HCT116 (cell line): ENCODE results near the gene HIGD1C. TPM values are rescaled to one million over a fixed set of nuclear protein-coding genes. Genes with fewer than 3 reads are reported as not detected.

Experiments
- ATAC-seq: fragments of 200-7000 bp; cut with Tn5 transposase; 2 replicates; pipeline ENCODE4 v1.9.1; 2020; ENCODE audit warnings: mild to moderate bottlenecking, moderate library complexity
- BruUV-seq: library from RNA; stranded (reverse); fragments of 400-500 nt; replicated peaks from 2 replicates; lab custom pipeline; 2021; lab: Mats Ljungman, UMichigan
- CTCF ChIA-PET: fragments of 300-600 bp; sonication (Branson Sonifier 250); formaldehyde crosslinking; loops from one replicate; lab custom pipeline; 2021; ENCODE audit warnings: antibody characterized with exemption; lab: Charles Lee
- POLR2A ChIA-PET: fragments of 300-600, 350-600 bp; sonication (Branson Sonifier 250); formaldehyde crosslinking; loops from one replicate; lab custom pipeline; 2021; ENCODE audit warnings: antibody characterized with exemption; lab: Charles Lee
- RAD21 ChIA-PET, 2 experiments: fragments of 300-600 bp; sonication (Branson Sonifier 250); formaldehyde crosslinking; loops; one replicate each; lab custom pipeline; 2023; ENCODE audit warnings: low total read pairs in 2 of 2; ENCODE audit not compliant: uncharacterized antibody in 2 of 2, unreplicated experiment in 2 of 2, low non-redundant PET in 1 of 2; lab: Charles Lee
- DNase-seq: peaks from one replicate; pipeline ENCODE4 v3.0.0-alpha.2; 2010; ENCODE audit warnings: low read depth, low spot score
- H2AFZ ChIP-seq: fragments of 200-600 bp; shearing (Covaris generic), sonication (generic); 2 replicates; pipeline ENCODE4 v1.6.1; 2017; ENCODE audit warnings: low read depth, mixed run types, mixed read lengths, antibody characterized with exemption, low read length; ENCODE audit not compliant: poor library complexity, severe bottlenecking
- H3K27ac ChIP-seq: 2 replicates; pipeline ENCODE4 v1.5.1; 2012; ENCODE audit warnings: low read depth, low read length
- H3K27me3 ChIP-seq: fragments of 200-600 bp; sonication (generic); 2 replicates; pipeline ENCODE4 v1.6.1; 2016; ENCODE audit warnings: mixed run types, low read length, mixed read lengths; ENCODE audit not compliant: insufficient read depth
- H3K36me3 ChIP-seq, 2 experiments: fragments of 200-500 bp in 1 of 2; fragments of 200-600 bp in 1 of 2; sonication (Bioruptor generic) in 1 of 2; sonication (generic) in 1 of 2; 2 replicates each; pipeline versions ENCODE4 v1.5.1 to v1.6.1; 2014 to 2016; ENCODE audit warnings: low read length in 2 of 2, inconsistent platforms in 1 of 2, mixed read lengths in 1 of 2, mixed run types in 1 of 2; ENCODE audit not compliant: insufficient read depth in 2 of 2, control insufficient read depth in 1 of 2
- H3K4me1 ChIP-seq, 2 experiments: fragments of 200-600 bp in 1 of 2; sonication (generic) in 1 of 2; 2 replicates each; pipeline versions ENCODE4 v1.5.1 to v1.6.1; 2012 to 2017; ENCODE audit warnings: low read length in 2 of 2, inconsistent platforms in 1 of 2, mild to moderate bottlenecking in 1 of 2, mixed read lengths in 1 of 2, mixed run types in 1 of 2, moderate library complexity in 1 of 2; ENCODE audit not compliant: insufficient read depth in 2 of 2, control insufficient read depth in 1 of 2
- H3K4me2 ChIP-seq: fragments of 200-600 bp; sonication (generic); 2 replicates; pipeline ENCODE4 v1.6.1; 2017; ENCODE audit warnings: mixed run types, low read length, mixed read lengths
- H3K4me3 ChIP-seq, 2 experiments: fragments of 200-600 bp in 1 of 2; sonication (generic) in 1 of 2; replicated peaks in 1 of 2; 2 replicates each; pipeline ENCODE4 v1.5.1; 2011 to 2016; ENCODE audit warnings: low read length in 2 of 2, control low read depth in 1 of 2, low read depth in 1 of 2, mild to moderate bottlenecking in 1 of 2, mixed read lengths in 1 of 2, mixed run types in 1 of 2
- H3K79me2 ChIP-seq: fragments of 200-600 bp; sonication (generic); 2 replicates; pipeline ENCODE4 v1.6.1; 2017; ENCODE audit warnings: mild to moderate bottlenecking, mixed run types, low read length, moderate library complexity, mixed read lengths; ENCODE audit not compliant: insufficient read depth
- H3K9ac ChIP-seq: fragments of 200-600 bp; sonication (generic); 2 replicates; pipeline ENCODE4 v1.6.1; 2016; ENCODE audit warnings: low read length, mixed read lengths
- H3K9me2 ChIP-seq: fragments of 200-600 bp; sonication (generic), shearing (Covaris generic); 2 replicates; pipeline ENCODE4 v1.6.1; 2017; ENCODE audit warnings: mixed run types, mild to moderate bottlenecking, moderate library complexity; ENCODE audit not compliant: insufficient read depth
- H3K9me3 ChIP-seq, 2 experiments: fragments of 200-500 bp in 1 of 2; fragments of 200-600 bp in 1 of 2; sonication (Bioruptor generic) in 1 of 2; sonication (generic) in 1 of 2; 2 replicates each; pipeline ENCODE4 v1.6.1; 2014 to 2017; ENCODE audit warnings: low read length in 2 of 2, mixed read lengths in 2 of 2, inconsistent platforms in 1 of 2, low read depth in 1 of 2, mild to moderate bottlenecking in 1 of 2, mixed run types in 1 of 2, moderate library complexity in 1 of 2; ENCODE audit not compliant: control insufficient read depth in 1 of 2, insufficient read depth in 1 of 2
- H4K20me1 ChIP-seq: fragments of 200-600 bp; sonication (generic), shearing (Covaris generic); 2 replicates; pipeline ENCODE4 v1.6.1; 2017; ENCODE audit warnings: mixed run types, mild to moderate bottlenecking, moderate library complexity; ENCODE audit not compliant: insufficient read depth
- CEBPB ChIP-seq: IDR thresholded peaks from 2 replicates; pipeline ENCODE4 v1.6.1; 2012; ENCODE audit warnings: low read depth
- CTCF ChIP-seq, 3 experiments: fragments of 200-600 bp in 1 of 3; sonication (generic) in 1 of 3; IDR thresholded peaks in 2 of 3; conservative IDR thresholded peaks in 1 of 3; 2 replicates each; pipeline ENCODE4 v1.5.1; 2012 to 2017; ENCODE audit warnings: low read depth in 2 of 3, low read length in 2 of 3, antibody characterized with exemption in 1 of 3, borderline replicate concordance in 1 of 3, control low read depth in 1 of 3, mild to moderate bottlenecking in 1 of 3, mixed read lengths in 1 of 3, mixed run types in 1 of 3, moderate library complexity in 1 of 3; ENCODE audit not compliant: insufficient read depth in 1 of 3
- EGR1 ChIP-seq: IDR thresholded peaks from 2 replicates; pipeline ENCODE4 v1.6.1; 2012; ENCODE audit warnings: low read depth
- POLR2AphosphoS5 ChIP-seq: IDR thresholded peaks from 2 replicates; pipeline ENCODE4 v1.6.1; 2011; ENCODE audit warnings: mild to moderate bottlenecking, low read depth, low read length, moderate library complexity
- REST ChIP-seq: IDR thresholded peaks from 2 replicates; pipeline ENCODE4 v1.6.1; 2012; ENCODE audit warnings: low read depth
- SP1 ChIP-seq: IDR thresholded peaks from 2 replicates; pipeline ENCODE4 v1.6.1; 2012; ENCODE audit warnings: low read depth
- YY1 ChIP-seq: IDR thresholded peaks from 2 replicates; pipeline ENCODE4 v1.6.1; 2011; ENCODE audit warnings: low read length, low read depth, moderate library complexity, mild to moderate bottlenecking; ENCODE audit not compliant: insufficient replicate concordance; ENCODE audit errors: extremely low read depth
- ZNF274 ChIP-seq: fragments of 200-500 bp; sonication (Bioruptor generic); IDR thresholded peaks from 2 replicates; pipeline ENCODE4 v1.6.1; 2014; ENCODE audit warnings: mild to moderate bottlenecking, low read depth, low read length, inconsistent platforms
- intact Hi-C: fragments of 100-400 bp; cut with micrococcal nuclease; formaldehyde crosslinking; loops from 2 replicates; pipeline ENCODE4 v1.10.0; 2022
- total RNA-seq: library from RNA; stranded (reverse); gene quantifications from one replicate; pipeline ENCODE4 v1.2.1, GENCODE V29; 2021; ENCODE audit not compliant: unreplicated experiment
- TF ChIP-seq, protein P1 (sequence below): IDR thresholded peaks from 2 replicates; pipeline ENCODE4 v1.6.1; 2012

Gene HIGD1C
- total RNA-seq, 1 experiment from 2014 or later = not detected

- no peak overlapping the region for H3K27ac ChIP-seq
- H4K20me1 ChIP-seq = 0 out of 2 replicates have a peak, but pooled peaks cover under 1% of the 10 kb centered on the region
- H3K79me2 ChIP-seq = peaks cover 81% of the 10 kb centered on the region
- no peak overlapping the region for H3K4me2 ChIP-seq
- POLR2A ChIA-PET = no interaction called here
- no peaks in the 10 kb centered on the region for H3K27me3 ChIP-seq
- no peaks in the 10 kb centered on the region for H3K9me3 ChIP-seq
- TF ChIP-seq YY1 (no peak), EGR1 (no peak), CTCF (IDR thresholded peaks at IDR 0.05 in 2 of 3, conservative IDR thresholded peaks at IDR 0.05 in 1 of 3; ENCODE audit: borderline replicate concordance in 1 of 3, insufficient read depth in 1 of 3, low read depth in 2 of 3, low read length in 2 of 3) (no peak)
- TF ChIP-seq, all 23 proteins: peak for 0
- no TSS peak for BruUV-seq
- intact Hi-C loops = no loop called here
- no peak for ATAC-seq
- Histone ChIP-seq H3K36me3 (no peaks in the 10 kb centered on the region), H3K4me1 (peaks cover 9 to 14% of the 10 kb centered on the region in 2 experiments; a peak in 3 of 4 replicates), H3K4me3 (no peak overlapping the region), H2AFZ (no peak overlapping the region), H3K9me2 (no peaks in the 10 kb centered on the region), H3K9ac (no peak overlapping the region)
- CTCF ChIA-PET = no interaction called here
- RAD21 ChIA-PET = no interaction called here
- no peak for DNase-seq
These were observed 65.1 kb downstream of the HIGD1C start for GRCh38 chr12:51017452-51017851.

DNA sequence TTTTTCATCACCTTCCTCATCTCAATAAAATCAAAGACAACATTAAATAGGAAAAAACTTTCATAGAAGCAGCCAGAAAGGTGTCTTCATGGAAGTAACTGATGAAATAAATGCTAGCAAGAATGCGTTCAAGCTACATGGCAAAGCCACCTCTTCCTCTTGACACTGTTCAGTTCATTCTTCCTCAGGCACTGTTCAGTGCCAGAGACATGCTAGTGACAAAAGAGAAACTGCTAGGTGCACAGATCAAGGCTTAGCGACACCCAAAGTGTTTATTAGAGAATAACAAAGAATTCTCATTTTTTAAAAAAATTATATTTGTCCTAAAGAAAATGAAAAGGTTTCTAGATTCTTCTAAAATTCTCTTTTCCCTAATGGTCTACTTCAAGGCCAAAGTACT is 66.6 kb downstream of the HIGD1C start:
- no peak for ATAC-seq
- Histone ChIP-seq H3K9me3 (no peaks in the 10 kb centered on the region), H3K27ac (no peak overlapping the region), H3K9me2 (no peaks in the 10 kb centered on the region), H4K20me1 (no peaks in the 10 kb centered on the region), H3K79me2 (peaks cover 84% of the 10 kb centered on the region), H3K27me3 (no peaks in the 10 kb centered on the region), H3K4me3 (no peak overlapping the region), H2AFZ (no peak overlapping the region), H3K9ac (no peak overlapping the region), H3K4me2 (no peak overlapping the region), H3K4me1 (peaks cover 7 to 13% of the 10 kb centered on the region in 2 experiments), H3K36me3 (no peaks in the 10 kb centered on the region)
- CTCF ChIA-PET = no interaction called here
- BruUV-seq = no TSS peak
- intact Hi-C loops = no loop called here
- POLR2A ChIA-PET = no interaction called here
- RAD21 ChIA-PET = interaction anchor here in 1 of 2 experiments (0.7 kb wide), 1 partner anchor 322 kb away, joined by 3 read pairs; no protein-coding TSS in a partner anchor
- DNase-seq = no peak
- TF ChIP-seq REST (no peak), POLR2AphosphoS5 (no peak), CEBPB (no peak), SP1 (no peak), ZNF274 (no peak)
- TF ChIP-seq, protein P1, sequence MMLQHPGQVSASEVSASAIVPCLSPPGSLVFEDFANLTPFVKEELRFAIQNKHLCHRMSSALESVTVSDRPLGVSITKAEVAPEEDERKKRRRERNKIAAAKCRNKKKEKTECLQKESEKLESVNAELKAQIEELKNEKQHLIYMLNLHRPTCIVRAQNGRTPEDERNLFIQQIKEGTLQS = no peak
